Activated CD4-positive, alpha-beta T cell treated with anti-CD3 and anti-CD28 coated beads for 1 hour (primary cell): ENCODE measurements around the gene HHLA2.
"Not testable (repeated sequence)": the region's sequence is repeated elsewhere in the genome, so short reads cannot be mapped to it uniquely, and the experiment has no call there.

Experiments
- DNase-seq: peaks from one replicate; pipeline ENCODE4 v3.0.0-alpha.2; 2020

Gene HHLA2

DNA sequence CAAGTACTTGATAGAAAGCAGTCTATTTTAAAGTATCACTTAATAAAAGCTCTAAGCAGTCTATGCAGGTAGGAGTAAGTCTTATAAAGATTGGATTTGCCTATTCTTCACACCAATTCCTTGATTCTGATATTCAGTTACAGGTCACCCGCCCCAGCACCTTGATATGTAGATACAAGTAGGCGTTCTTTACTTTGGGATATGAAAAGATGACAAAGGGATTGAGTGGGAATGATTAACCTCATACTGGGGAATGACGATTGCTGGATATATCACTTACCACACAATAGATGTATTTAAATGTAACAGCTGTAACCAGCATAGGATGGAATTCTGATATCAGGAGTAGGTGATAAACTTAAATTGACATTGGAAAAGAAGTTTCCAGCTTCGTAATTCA is 47.1 kb downstream of the HHLA2 start:
- DNase-seq: no peak

DNA sequence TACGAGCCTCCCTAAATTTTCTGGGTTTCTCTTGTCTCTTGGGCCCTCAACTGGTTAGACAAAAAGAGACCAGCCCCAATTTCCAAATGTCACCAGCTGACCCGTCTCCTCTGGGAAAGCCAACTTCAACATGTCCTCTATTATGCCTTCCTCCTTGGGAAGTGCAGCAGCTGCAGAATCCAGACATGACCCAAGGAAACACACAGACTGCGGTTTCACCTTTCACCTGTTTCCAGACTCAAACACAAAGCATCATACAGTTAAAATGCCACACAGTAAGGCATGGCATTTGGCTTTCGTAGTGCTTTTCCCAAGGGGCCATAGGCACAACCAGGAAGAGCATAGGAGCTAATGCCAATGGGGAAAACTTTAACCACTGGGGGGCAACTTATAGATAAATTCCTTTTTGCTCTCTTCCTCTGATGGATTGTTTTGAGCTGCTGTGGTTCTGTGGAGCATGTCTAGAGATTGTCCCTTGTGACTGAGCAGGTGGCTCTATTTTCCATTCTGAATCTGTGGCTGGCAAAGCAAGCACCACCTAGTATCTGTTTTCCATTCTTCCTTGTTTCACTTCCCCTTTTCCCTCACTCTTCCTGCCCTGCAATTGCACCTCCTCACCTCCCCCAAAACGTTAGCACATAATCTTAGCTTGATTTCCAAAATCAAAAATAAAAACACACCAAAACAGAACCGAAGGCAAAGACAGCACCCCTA is 49.3 kb downstream of the HHLA2 start:
- no peak for DNase-seq

DNA sequence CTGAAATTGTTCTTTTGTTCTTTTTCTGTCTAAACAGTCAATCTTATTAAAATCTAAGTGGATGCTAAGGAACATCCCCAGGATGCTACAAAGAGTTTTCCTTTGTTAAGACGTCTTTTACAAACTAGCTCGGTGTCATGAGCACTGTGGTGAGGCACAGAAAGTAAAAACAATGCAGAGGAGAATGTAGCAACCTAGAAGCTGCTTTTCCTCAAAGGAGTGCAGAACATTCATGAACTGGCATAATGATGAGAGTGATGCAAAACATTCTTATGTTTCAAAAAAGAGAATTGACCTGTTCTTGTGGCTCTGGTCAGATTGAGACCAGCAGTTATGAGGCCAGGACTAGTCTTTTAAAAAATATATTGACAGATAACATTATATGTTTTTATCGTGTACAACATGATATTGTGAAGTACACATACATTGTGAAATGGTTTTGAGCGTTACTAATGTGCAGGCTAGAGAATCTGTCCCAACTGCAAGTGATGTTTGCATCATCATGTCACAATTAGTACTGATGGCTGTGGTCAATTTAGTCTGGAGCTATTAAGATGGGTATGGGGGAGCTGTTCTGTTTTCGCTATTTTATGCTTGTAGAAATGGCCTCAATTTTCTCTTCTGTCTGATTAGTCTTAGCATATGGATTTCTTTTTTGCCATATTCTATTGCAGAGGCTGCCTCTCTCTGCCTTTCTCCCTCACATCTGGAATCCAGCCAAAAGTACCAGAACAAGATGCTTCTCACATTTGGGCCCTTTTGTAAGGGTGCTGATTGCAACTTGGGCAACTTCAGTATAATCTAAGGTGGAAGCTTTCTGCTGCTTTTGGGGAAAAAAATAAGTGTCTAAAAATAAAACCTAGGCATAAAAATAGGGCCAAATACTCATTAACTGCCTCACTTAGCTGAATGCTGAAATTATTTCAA is 50.2 kb downstream of the HHLA2 start:
- no peak for DNase-seq

DNA sequence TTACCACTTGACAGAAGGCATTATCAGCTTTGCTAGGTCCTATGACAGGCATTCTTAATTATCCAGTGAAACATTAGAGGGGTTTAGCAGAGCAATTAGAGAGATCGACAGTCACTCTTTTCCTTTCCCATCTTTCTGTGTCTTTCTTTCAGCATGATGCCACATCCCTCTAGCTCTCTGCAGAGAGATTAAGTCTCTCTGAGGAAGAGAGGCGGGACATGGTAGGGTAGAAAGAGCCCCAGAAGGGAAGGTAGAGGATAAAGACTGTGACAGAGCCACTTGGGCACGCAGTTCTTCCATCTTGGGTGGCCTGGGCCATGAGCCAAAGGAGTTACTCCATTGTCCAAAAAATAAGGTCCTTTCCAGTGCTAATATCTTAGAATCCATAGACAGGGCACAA is 55.8 kb downstream of the HHLA2 start:
- no peak for DNase-seq

DNA sequence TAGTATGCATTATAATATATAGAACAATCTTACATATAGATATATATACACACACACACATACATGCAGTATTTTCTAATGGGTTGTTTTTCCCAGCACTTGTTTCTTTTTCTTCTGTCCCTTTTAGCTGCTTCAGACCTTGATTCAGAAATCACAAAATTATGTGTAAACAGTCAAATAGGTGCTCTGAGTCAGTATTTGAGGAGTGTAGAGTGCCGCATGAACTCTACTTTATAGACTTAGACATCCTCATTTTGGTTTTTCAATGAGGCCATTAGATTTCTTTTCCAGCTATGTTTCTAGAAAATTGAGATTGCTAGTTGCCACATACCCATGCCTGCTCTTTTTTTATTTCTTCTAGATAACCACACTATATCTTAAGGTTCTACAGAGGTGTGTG is 58.2 kb downstream of the HHLA2 start:
- DNase-seq: no peak

DNA sequence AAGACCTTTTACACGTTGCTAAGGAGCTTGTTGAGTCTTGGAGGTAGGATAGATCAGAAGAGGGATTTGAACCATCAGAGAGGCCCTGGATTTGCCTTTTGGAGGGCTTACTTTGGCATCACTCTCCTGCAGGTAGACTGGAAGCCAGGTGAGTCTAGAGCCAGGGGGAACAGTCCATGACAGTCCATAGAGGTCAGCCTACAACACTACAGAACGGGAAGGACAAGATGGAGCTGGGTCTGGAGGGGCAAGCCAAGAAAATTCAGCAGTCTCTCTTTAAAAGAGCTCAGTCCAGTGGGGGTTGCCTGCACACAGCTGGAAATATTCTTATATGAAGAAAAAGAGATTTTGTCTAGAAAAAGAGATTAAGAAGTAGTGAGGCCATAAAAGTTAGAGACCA is 60.7 kb downstream of the HHLA2 start:
- DNase-seq: no peak

DNA sequence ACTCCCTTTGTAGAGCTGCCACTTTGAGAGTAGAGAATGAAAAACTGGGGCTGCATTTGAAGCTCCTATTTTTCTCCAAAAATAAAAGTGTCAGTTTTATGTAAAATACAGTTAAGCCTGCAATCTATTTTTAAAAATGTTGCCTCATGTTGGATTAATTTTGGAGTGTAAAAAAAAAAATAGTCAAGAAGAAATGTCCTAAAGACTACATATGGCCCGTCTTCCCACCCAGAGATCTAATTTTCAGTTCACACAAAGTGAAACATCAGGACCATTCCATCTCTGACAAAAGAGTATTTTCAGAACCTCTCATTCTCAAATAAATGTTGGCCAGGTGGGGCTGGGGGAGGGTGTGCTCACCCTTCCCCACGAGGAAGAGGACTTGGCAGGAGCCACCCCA is 62.7 kb downstream of the HHLA2 start:
- no peak for DNase-seq

DNA sequence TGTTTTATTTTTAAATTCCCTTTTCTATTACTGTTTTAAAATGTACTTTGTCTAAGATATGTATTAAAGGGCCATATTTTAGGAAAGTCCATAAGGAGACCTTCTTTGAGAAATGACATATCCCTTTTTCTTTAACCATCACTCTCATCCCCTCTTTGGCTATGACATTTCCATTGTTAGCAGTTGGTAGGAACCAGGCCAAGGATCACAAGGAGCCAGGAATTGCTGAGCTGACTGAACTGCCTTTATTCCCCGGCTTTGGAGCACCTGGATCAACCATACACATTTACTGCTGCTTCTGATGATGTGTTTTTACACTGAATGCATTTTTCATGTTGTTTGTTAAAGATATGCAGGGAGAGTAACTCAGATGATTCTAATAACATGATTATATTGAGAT is 79.7 kb downstream of the HHLA2 start:
- no peak for DNase-seq

DNA sequence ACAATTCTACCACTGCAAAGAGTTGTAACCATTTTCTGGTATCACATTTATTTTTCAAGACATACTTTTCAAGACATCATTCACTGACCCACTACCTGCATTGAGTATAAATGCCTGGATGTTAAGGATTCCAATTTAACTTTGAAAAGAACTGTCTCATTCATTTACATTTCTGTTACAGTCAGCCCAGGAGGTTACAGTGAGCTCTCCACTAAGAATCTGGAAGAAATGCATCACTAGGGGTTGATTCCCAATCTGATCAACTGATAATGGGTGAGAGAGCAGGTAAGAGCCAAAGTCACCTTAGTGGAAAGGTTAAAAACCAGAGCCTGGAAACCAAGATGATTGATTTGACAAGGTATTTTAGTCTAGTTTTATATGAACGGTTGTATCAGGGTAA is 81.0 kb downstream of the HHLA2 start:
- no peak for DNase-seq

DNA sequence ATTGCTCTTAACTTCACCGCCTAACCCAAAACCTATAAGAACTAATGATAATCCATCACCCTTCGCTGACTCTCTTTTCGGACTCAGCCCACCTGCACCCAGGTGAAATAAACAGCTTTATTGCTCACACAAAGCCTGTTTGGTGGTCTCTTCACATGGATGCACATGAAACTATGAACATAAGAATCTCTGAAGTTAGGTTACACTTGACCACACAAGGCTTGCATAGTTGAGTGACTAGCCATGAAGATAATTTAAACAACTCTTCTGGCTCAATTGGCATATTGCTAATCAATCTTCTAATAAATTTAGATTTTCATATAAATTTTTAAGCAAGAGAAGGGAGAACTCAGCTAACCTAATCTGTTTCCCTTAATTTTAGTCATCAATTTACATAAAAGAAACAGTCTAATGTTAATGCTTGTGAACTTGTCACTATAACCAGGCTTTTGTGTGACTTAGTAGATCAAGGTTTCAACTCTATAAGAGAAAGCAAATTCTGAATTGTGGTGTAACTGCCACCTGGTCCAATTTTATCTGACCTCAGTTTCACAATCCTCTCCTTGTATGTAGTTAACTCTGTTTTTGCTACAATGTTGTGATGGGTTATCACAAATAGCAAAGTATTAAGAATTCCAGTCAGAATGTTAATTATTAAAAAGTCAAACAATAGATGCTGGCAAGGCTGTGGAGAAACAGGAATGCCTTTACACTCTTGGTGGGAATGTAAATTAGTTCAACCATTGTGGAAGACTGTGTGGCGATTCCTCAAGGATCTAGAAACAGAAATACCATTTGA is 82.0 kb downstream of the HHLA2 start:
- DNase-seq: no peak

DNA sequence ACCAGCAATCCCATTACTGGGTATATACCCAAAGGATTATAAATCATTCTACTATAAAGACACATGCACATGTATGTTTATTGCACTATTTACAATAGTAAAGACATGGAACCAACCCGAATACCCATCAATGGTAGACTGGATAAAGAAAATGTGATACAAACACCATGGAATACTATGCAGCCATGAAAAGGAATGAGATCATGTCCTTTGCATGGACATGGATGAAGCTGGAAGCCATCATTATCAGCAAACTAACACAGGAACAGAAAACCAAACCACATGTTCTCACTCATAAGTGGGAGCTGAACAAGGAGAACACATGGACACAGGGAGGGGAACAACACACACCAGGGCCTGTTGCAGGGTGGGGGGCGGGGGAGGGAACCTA is 82.6 kb downstream of the HHLA2 start:
- not testable (repeated sequence) for DNase-seq

DNA sequence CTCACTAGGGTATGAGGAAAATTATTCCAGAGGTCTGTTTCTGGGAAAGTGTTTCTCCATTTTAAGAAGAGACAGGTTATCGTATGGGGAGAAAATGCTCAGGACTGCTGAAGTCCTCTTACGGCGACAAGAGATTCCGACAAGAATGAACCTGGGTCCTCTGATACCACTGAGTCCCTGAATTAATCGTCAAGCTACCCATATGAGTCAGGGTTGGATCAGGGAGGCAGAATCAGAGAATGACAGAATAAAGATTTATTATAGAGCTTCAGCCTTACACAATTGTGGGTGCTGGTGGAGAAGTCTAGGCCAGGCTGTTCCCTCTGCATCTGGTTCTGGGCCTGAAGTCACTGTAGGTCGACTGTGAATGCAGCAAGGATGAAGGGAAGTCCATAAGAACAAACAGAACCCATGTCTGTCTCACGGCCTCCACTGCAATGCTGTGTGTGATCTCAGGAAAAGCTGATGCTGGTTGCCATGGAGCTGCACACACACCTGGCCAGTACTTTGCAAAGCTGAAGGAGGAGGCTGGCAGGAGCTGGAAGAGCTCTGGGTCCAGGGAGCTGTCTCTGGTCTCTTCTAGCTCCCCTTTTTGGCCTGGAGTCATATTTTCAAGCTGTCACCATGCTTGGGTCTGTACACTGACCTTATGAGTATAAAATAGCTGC is 83.9 kb downstream of the HHLA2 start:
- DNase-seq: no peak

DNA sequence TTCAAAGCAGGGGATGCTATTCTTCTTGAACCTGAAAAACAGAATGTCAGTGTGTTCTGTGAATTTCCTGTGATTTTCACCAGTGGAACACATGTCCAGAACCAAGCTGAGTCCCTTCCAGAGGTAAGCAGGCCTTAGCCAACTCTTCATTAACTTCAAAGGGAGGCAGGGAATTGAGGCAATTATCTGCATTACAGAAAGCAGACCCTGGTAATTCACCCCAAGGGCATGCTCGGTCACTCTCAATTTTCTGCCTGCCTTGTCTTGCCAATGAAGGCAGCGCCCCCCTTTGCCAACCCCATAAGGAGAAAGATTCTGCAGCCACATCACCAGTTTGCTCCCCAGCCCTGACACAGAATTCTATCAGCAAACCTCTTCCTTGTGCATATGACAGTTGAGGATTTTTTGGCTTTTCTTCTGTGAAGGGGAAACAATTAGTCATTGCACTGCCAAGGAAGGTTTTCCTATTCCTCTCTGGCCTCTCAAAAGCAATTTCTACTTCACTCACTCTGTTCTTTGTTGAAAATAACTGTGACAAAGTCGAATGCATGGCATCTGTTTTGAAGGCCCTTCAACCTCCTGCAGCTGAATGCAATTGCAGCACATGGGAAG is 85.3 kb downstream of the HHLA2 start:
- DNase-seq: no peak

DNA sequence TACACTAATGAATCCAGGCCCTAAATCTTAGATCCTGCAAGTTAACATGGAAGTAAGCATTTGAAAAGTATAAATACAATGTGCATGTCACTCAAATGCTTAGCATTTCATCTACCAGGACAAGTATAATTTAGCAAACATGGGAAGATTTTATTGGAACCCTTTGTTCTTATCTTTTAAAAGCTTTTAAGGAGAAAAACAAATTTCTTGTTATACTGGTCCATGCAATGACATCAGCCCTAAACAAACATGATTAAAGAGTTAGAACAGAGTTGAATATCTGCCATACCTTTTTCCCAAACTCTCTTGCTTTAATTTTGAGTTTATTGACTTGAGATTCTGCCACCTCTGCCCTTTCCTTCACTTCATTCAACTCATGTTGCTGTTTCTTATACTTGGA is 87.0 kb downstream of the HHLA2 start:
- DNase-seq: no peak

DNA sequence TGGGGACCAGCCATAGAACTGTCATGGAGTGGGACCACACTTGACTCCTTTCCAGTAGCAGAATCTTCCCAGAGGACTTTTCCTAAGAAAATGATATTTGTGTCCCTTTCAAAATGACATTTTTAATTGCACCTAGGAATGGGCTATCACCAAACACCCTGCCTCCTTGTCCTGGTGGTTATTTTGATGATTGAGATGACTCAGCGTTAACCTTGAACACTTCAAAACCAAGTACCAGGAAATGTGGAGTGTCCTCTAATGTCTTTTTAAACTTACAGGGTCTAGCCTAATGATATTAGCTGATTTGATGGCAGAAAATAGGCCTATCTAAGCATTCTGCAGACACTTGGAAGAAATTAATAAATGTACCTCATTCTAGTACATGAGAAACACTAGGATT is 90.7 kb downstream of the HHLA2 start:
- no peak for DNase-seq

DNA sequence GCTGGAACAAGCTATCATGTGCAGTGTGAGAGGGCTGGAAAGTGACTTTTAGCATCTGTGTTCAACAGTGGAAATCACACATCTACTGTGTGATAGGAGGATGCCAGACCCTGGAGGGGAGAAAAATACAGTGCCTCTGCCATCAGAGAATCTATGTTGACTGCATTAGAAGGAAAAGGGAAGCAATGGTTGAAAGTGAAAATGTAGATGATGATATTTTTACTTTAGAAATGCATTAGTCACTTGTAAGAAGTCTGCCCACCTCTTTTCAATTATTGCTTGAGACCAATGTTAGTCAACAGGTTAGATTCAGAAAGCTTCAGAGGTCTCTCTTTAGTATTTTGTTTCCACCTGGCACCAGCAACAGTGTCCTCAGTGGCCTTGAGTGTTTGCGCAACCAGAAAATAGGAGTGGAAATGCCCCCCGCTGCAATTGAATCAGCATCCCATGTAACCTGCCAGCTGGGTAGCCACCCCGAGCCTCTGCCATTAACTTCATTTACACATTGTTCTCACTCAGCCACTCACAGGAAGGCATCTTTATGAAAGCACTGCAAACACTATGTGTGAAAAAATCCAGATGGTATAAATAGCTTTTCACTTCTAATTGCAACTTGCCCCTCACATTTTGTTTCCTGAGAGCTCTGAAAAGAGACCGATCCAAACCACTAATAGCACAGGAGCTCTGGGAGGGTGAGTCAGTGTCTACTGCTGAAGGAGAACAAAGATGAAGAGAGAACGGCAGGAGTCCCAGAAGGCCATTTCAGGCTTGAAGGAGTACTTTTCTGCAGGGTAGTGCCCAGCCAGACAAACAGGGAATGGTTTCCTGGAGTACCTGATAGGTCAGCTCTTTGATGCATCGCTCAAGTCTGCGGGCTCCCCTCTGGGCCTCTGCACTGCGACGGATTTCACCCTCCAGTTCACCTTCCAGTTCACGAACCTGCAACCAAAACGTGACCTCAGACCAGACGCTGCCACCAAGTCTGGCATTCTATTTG is 92.1 kb downstream of the HHLA2 start:
- DNase-seq: no peak

DNA sequence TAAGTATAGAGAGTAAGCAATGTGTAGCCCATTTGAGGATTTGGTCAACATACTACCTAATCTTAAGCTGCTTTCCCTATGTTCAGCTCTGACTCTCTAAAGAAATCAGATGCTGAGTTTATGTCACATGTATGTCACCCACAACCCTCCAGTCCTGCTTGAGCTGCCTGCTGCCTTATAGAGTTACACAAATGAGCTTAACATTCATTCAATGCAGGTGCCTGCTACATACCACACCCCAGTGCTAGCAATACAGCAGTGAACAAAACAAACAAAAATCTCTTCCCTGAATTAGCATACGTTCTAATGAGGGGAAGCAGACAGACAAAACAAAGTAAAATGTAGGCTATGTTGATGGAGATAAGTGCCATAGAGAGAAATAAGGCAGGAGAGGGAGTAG is 93.0 kb downstream of the HHLA2 start:
- no peak for DNase-seq

DNA sequence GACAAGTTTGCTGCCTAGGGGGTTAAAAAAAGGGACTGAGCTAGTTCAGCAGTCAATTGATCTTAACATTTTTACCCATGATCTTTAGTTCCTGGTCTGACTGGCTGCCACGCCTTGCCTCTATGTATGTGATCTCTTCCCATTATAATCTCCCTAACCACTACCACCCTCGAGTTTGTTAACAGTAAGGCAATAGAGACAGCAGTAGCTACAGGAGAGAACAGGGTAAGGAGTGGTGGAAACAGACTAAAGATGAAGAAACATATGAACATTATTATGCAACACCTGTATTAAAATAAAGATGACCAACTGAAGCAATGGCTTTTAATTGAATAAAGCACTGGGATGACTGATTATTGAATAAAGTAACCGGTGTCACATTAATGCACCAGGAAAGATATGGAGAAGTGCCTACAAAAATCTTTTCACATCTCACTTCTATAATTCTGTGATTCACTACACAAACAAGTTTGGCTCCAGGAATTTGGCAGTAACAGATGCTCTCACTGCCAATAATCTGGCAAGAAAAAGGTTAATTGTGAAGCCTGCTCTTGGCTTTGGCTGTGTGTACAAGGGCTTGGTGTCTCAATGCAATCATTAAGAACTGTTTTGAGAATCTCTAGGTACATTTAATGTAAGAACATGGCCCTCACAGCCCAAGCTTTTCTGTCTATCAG is 95.7 kb downstream of the HHLA2 start:
- DNase-seq: no peak

DNA sequence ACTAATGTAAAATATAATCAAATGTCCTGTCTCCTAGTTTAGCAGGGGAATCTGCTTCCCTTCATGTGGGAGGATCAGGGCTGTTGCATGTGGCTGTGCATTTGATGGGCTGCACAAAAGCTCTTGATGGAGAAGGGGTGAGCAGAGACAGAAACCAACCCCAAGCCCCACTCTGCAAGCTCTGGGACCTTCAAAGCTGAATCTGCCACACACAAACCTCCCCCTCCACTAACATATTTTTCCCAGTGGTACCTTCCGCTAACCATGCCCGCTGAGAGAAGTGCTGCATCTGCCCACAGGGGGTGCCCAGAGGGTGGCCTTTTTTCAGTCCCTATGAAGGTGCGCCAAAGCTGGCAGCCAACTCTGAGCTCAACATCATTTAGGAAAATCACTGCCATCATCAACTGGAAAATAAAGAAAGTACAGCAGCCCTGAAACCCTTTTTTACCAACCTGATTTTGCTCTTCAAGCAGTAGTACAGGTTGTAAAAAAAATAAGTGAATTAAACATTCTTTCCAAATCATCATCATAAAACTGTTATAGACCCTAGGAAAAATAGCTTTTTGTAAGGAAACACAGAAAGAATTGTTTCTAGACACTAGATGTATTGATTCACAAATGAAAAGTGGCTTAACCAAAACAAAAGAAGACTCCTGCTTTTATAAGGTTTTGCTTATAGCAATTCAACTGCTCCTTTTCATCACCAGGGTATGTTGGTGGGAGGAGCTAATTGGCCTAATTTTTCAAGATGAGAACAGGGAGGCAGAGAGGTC is 97.0 kb downstream of the HHLA2 start:
- no peak for DNase-seq

DNA sequence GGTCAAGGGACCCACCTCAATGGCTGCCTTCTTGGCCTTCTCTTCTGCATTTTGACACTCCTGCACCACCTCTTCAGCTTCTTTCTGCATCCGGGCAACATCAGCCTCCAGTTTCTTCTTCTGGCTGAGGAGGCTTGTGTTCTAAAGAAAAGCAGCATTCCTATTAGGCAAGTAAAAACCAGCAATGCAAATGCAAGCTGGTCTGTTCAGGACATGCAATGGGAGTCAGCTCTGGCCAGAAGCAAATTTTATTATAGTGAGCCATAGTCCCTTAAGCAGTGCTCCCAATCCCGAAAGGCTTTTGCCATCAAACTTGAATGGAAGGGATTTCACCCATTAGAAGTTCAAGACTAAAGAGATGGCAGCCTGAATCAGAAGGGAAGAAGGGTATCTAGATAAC is 97.7 kb downstream of the HHLA2 start:
- DNase-seq: no peak
